Measurements from ENCODE around the gene RHEBL1.

- TF ChIP-seq, protein P1, sequence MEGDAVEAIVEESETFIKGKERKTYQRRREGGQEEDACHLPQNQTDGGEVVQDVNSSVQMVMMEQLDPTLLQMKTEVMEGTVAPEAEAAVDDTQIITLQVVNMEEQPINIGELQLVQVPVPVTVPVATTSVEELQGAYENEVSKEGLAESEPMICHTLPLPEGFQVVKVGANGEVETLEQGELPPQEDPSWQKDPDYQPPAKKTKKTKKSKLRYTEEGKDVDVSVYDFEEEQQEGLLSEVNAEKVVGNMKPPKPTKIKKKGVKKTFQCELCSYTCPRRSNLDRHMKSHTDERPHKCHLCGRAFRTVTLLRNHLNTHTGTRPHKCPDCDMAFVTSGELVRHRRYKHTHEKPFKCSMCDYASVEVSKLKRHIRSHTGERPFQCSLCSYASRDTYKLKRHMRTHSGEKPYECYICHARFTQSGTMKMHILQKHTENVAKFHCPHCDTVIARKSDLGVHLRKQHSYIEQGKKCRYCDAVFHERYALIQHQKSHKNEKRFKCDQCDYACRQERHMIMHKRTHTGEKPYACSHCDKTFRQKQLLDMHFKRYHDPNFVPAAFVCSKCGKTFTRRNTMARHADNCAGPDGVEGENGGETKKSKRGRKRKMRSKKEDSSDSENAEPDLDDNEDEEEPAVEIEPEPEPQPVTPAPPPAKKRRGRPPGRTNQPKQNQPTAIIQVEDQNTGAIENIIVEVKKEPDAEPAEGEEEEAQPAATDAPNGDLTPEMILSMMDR (IDR thresholded peaks at IDR 0.05), result no peak
- TF ChIP-seq POLR2A (IDR thresholded peaks at IDR 0.05) (no peak), POLR2AphosphoS5 (IDR thresholded peaks at IDR 0.05) (peak in 1 of 3 donors; percentile 28)
Observed at GRCh38 chr12:49108958-49109404, 39.2 kb upstream of the RHEBL1 start.

Measured in breast epithelium (tissue), 3 donors.